ENCODE data around the gene PET100.
A peak's percentile ranks its signal among the peaks of the same experiment; 100 is the strongest.

GRCh38 chr19:7652061-7652641 is 22.6 kb downstream of the PET100 start:
- peak; percentile 97 for TF ChIP-seq CTCF (conservative IDR thresholded peaks at IDR 0.05; ENCODE audit: low read depth, low read length)
- TF ChIP-seq EZH2 (IDR thresholded peaks at IDR 0.05; ENCODE audit: borderline replicate concordance, low read depth, low read length, poor library complexity, severe bottlenecking) = no peak
